ENCODE measurements around the gene VPS45.
"Not testable (repeated sequence)": the region's sequence is repeated elsewhere in the genome, so short reads cannot be mapped to it uniquely, and the experiment has no call there.

Gene VPS45, protein sequence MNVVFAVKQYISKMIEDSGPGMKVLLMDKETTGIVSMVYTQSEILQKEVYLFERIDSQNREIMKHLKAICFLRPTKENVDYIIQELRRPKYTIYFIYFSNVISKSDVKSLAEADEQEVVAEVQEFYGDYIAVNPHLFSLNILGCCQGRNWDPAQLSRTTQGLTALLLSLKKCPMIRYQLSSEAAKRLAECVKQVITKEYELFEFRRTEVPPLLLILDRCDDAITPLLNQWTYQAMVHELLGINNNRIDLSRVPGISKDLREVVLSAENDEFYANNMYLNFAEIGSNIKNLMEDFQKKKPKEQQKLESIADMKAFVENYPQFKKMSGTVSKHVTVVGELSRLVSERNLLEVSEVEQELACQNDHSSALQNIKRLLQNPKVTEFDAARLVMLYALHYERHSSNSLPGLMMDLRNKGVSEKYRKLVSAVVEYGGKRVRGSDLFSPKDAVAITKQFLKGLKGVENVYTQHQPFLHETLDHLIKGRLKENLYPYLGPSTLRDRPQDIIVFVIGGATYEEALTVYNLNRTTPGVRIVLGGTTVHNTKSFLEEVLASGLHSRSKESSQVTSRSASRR

GRCh38 chr1:150067184-150068108, at the start of gene VPS45:
Gene VPS45, plus strand, starts transcription at chr1:150067776. Its CDS starts 82 bp downstream, at chr1:150067858.
- DNase-seq (ENCODE audit: low spot score): peak; percentile 76

- no peak for DNase-seq (ENCODE audit: low spot score)
These were observed 49.4 kb upstream of the VPS45 start for GRCh38 chr1:150018165-150018564.

GRCh38 chr1:150020711-150021110, 46.9 kb upstream of the VPS45 start:
- DNase-seq (ENCODE audit: low spot score): no peak

GRCh38 chr1:150021191-150021694, 46.3 kb upstream of the VPS45 start:
- peak; percentile 44 for DNase-seq (ENCODE audit: low spot score)

- no peak for DNase-seq (ENCODE audit: low spot score)
These were observed 45.2 kb upstream of the VPS45 start for GRCh38 chr1:150022357-150022756.

DNA sequence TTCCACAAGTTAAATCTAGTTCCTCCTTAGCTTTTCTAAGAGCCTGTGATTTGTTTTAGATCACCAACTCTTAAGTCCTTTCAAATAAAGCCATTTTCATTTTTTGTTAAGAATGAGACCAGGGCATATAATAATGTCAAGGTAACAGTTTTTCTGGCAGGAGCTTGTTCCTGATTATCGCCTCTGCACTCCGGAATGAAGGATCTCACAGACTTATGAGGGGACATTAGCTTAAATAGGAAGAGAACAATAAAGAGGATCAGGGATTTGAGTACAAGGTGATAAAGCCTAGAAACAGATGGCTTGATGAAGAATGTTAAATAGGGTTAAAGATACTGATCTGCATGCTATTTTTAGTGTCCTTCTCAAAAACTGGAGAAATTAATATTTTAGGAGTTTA, 43.4 kb upstream of the VPS45 start:
- DNase-seq (ENCODE audit: low spot score): no peak

DNA sequence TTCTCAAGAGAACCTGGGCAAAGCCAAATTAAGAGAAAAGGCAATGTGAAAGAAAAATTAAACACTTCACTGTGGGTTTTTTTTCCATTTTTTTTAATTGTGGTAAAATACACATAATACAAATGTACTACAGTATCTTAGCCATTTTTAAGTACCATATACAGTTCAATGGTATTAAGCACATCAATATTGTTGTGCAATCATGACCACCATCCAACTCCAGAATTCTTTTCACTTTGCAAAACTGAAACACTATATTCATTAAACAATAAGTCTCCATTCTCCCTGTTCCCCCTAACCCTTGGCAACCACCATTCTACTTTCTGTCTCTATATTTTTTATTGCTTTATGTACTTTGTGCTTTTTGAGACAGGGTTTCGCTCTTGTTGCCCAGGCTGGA, 39.3 kb upstream of the VPS45 start:
- DNase-seq (ENCODE audit: low spot score): no peak

DNA sequence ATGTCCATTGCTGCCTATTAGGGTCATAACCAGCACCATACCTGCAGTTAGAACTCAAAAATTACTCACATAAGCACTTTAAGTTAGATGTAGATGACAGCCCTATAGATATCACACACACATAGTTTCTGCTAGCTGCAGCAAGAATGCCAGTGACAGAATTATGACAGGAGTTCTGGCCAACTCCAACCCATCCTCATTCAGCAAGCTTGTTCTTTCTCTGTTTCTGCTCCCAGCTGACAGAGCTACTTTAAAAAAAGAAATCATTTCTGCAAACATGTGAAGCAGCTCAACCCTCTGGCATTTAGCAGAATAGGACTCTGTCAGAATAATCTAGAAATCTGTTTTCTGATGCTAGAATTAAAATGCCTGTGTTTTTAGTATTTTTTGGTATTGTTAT, 33.2 kb upstream of the VPS45 start:
- no peak for DNase-seq (ENCODE audit: low spot score)

GRCh38 chr1:150049926-150050325, 17.6 kb upstream of the VPS45 start:
- DNase-seq (ENCODE audit: low spot score): no peak

GRCh38 chr1:150051089-150051373, 16.5 kb upstream of the VPS45 start:
- no peak for DNase-seq (ENCODE audit: low spot score)

- DNase-seq (ENCODE audit: low spot score): not testable (repeated sequence)
These were observed 15.6 kb upstream of the VPS45 start for GRCh38 chr1:150051905-150052412.

DNA sequence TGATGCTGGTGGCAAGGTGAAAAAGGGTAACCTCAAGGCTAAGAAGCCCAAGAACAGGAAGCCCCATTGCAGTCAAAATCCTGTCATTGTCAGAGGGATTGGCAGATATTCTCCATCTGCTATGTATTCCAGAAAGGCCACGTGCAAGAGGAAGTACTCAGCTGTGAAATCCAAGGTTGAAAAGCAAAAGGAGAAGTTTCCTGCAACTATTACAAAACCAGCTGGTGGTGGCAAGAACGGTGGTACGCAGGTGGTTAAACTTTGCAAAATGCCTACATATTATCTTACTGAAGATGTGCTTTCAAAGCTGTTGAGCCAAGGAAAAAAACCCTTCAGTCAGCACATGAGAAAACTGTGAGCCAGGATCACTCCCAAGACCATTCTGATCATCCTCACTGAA, 13.7 kb upstream of the VPS45 start:
- DNase-seq (ENCODE audit: low spot score): no peak

DNA sequence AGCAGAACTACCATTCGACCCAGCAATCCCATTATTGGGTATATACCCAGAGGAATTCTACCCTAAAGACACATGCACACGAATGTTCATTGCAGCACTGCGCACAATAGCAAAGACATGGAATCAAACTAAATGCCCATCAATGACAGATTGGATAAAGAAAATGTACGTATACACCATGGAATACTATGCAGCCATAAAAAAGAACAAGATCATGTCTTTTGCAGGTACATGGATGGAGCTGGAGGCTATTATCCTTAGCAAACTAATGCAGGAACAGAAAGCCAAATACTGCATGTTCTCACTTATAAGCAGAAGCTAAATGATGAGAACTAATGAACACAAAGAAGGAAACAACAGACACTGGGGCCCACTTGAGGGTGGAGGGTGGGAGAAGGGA, 12.1 kb upstream of the VPS45 start:
- DNase-seq (ENCODE audit: low spot score): not testable (repeated sequence)

- DNase-seq (ENCODE audit: low spot score): no peak
These were observed 11.2 kb upstream of the VPS45 start for GRCh38 chr1:150056407-150056806.

GRCh38 chr1:150060260-150060659, 7.3 kb upstream of the VPS45 start:
- no peak for DNase-seq (ENCODE audit: low spot score)

DNA sequence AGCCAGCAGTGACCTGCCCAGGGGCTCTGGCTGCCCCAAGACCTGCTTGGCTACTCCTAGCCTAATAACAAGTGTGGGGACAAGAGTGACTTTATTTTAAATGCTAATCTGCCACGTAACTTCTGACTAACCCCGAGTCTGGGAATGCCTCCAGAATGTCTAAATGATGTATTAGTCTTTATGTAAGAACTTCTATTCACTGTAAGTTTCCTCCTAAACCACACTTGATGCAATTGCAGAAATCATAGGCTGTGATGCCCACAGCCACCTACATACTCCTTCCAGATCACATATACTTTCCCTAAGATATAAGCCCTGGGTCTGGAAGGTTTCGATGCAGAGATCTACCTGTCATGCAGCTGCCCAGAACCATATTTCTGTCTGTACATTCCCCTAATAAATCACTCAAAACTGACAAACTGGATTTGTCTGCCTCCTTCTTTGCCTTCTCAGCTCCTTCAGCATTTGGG, 5.9 kb upstream of the VPS45 start:
- DNase-seq (ENCODE audit: low spot score): no peak

DNA sequence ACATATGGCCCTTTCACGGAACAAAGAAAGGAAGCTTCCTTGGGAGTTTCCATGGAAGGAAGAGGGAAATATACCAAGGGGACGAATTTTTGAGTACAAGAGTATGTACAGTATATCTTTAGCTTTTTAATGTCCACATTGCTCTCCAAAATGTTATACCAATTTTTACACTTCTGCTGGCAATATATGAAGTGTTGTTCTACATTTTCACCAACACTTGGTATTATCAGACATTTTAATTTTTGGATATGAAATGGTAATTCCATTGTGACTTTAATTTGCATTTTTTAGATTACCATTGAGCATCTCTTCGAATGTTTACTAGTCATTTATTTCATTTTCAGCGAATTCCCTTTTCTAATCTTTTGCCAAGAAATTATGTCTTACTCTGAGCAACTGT, 5.5 kb upstream of the VPS45 start:
- no peak for DNase-seq (ENCODE audit: low spot score)

- DNase-seq (ENCODE audit: low spot score): no peak
These were observed 2.2 kb upstream of the VPS45 start for GRCh38 chr1:150065184-150065871.

DNA sequence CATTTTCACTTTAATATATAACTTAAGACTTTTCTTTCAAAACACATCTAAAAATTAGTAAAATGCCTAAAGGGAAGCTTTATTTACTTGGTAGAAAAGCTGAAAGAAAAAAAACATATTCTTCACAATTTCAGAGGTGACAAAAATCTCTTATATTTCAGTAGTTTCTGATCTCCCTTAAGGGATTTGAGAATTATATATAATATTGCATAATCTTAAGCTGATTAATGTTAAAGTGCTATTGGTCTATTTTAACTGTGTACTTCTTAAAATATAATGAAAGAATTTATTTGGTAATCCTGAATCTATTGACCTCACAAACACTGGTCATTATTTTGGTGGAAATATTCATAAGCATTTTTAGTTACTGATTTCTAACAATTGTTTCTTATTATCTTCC, 1.2 kb upstream of the VPS45 start:
- DNase-seq (ENCODE audit: low spot score): no peak

DNA sequence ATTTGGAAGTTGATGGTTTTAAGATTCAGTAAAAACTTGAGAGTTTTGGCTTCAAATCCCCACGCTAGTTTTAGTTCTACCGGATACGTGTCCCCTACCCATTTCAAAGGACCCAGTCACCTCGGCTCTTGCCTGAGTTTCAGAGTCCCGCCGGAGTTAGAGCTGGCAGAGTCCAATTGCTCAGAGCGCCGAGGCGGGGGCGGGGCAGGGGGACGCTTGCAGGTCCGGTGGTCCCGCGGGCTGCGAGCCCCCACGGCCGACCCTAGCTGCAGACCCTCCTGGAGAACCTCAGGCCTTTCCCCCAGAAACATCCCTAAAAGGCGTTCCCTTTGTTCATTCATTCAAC, 765 bp upstream of the VPS45 start:
- DNase-seq (ENCODE audit: low spot score): peak; percentile 10

GRCh38 chr1:150068109-150068435, 496 bp downstream of the VPS45 start:
- DNase-seq (ENCODE audit: low spot score): no peak

DNA sequence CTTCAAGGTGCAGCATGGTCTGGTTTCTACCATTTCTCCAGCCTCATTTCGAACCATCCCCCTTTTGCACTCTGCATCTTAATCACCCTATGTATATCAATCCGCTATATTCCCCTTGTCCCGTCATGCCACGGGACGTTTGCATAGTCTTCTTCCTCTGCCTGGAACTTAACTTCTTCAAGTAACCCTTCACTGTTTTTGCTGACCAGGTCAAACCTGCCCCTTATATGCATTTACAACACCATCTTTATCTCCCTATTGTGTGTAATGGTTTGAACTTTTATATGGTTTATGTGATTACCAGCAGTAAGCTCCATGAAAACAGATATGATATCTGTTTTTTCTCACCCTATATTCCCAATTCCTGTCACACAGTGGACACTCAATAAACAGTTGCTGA, 2.3 kb downstream of the VPS45 start:
- no peak for DNase-seq (ENCODE audit: low spot score)
